Ascending aorta (tissue), 2 donors: ENCODE data around the gene KLHL2. TPM values are rescaled to one million over a fixed set of nuclear protein-coding genes. Genes with fewer than 3 reads are reported as not detected.

Source experiments
- DNase-seq, 2 donors: peaks; one replicate each; pipeline ENCODE4 v3.0.0-alpha.2; 2019; ENCODE audit warnings: low spot score in 2 of 2
- H3K27ac ChIP-seq, 2 donors: fragments of 200-600 bp; sonication (generic); one replicate each; pipeline ENCODE4 v1.5.1; 2016 to 2017; ENCODE audit warnings: mild to moderate bottlenecking in 1 of 2
- H3K27me3 ChIP-seq: fragments of 200-600 bp; sonication (generic); one replicate; pipeline ENCODE4 v1.5.1; 2017
- H3K36me3 ChIP-seq, 2 donors: fragments of 200-600 bp; sonication (generic); one replicate each; pipeline ENCODE4 v1.5.1; 2016
- H3K4me1 ChIP-seq, 2 donors: fragments of 200-600 bp; sonication (generic); one replicate each; pipeline ENCODE4 v1.5.1; 2016 to 2017; ENCODE audit warnings: mild to moderate bottlenecking in 1 of 2
- H3K4me3 ChIP-seq, 2 donors: fragments of 200-600 bp; sonication (generic); one replicate each; pipeline ENCODE4 v1.5.1; 2016 to 2017; ENCODE audit warnings: mild to moderate bottlenecking in 1 of 2
- H3K9me3 ChIP-seq, 2 donors: fragments of 200-600 bp; sonication (generic); one replicate each; pipeline ENCODE4 v1.5.1; 2016
- CTCF ChIP-seq, 3 experiments: fragments of 200-600 bp in 2 of 3; fragments of 450-650 bp in 1 of 3; sonication (generic) in 2 of 3; IDR thresholded peaks; one replicate each; pipeline ENCODE4 v1.5.1; 2016 to 2019; ENCODE audit warnings: antibody characterized with exemption in 3 of 3, mild to moderate bottlenecking in 1 of 3, moderate library complexity in 1 of 3
- intact Hi-C: fragments of 100-400 bp; cut with DNase I; formaldehyde crosslinking; loops from one replicate; pipeline ENCODE4 v1.15.1; 2023
- total RNA-seq: library from RNA; depleted of rRNA; stranded (reverse); fragments of >200 nt; gene quantifications from one replicate; pipeline ENCODE4 v1.1.0, GENCODE V29; 2016

Gene KLHL2
- total RNA-seq, 1 donor from 2014 or later, result 0.96 TPM

- H3K36me3 ChIP-seq, result no peaks in the 10 kb centered on the region
- intact Hi-C loops, result loop anchor here (5.0 kb wide), 1 partner anchor 196 kb away; no protein-coding TSS in a partner anchor
- no peaks in the 10 kb centered on the region for H3K27me3 ChIP-seq
- H3K27ac ChIP-seq, result no peak overlapping the region
- H3K9me3 ChIP-seq, result no peaks in the 10 kb centered on the region
- no peak for TF ChIP-seq CTCF (IDR thresholded peaks at IDR 0.05)
- H3K4me3 ChIP-seq, result peak overlapping the region; percentile 72 to 99
- peaks cover 0 to 12% of the 10 kb centered on the region in 2 donors for H3K4me1 ChIP-seq
- DNase-seq, result no peak
Observed at GRCh38 chr4:165328708-165329107, 121.3 kb downstream of the KLHL2 start.

- Histone ChIP-seq H3K9me3 (no peaks in the 10 kb centered on the region), H3K4me3 (no peak overlapping the region), H3K36me3 (no peaks in the 10 kb centered on the region), H3K27ac (no peak overlapping the region), H3K27me3 (no peaks in the 10 kb centered on the region), H3K4me1 (peaks cover 0 to 12% of the 10 kb centered on the region in 2 donors)
- intact Hi-C loops, result no loop called here
- TF ChIP-seq CTCF (IDR thresholded peaks at IDR 0.05), result no peak
- no peak for DNase-seq
Observed at GRCh38 chr4:165330071-165330470, 122.7 kb downstream of the KLHL2 start.

GRCh38 chr4:165330666-165331065 lies 123.3 kb downstream of the KLHL2 start:
- H3K27ac ChIP-seq, result no peak overlapping the region
- H3K4me3 ChIP-seq, result no peak overlapping the region
- H3K36me3 ChIP-seq, result no peaks in the 10 kb centered on the region
- intact Hi-C loops, result no loop called here
- peaks cover 0 to 12% of the 10 kb centered on the region in 2 donors for H3K4me1 ChIP-seq
- no peaks in the 10 kb centered on the region for H3K9me3 ChIP-seq
- no peak for DNase-seq
- no peaks in the 10 kb centered on the region for H3K27me3 ChIP-seq
- TF ChIP-seq CTCF (IDR thresholded peaks at IDR 0.05), result no peak

GRCh38 chr4:165331359-165331758 lies 124.0 kb downstream of the KLHL2 start:
- intact Hi-C loops, result no loop called here

GRCh38 chr4:165331823-165332222 lies 124.5 kb downstream of the KLHL2 start:
- no peak for TF ChIP-seq CTCF (IDR thresholded peaks at IDR 0.05)
- Histone ChIP-seq H3K4me1 (peaks cover 0 to 6% of the 10 kb centered on the region in 2 donors), H3K9me3 (no peaks in the 10 kb centered on the region), H3K36me3 (no peaks in the 10 kb centered on the region), H3K27ac (no peak overlapping the region), H3K4me3 (no peak overlapping the region), H3K27me3 (no peaks in the 10 kb centered on the region)
- DNase-seq, result no peak
- intact Hi-C loops, result no loop called here

More at GRCh38 chr4:165331359-165331758, 124.0 kb downstream of the KLHL2 start:
- H3K27ac ChIP-seq, result no peak overlapping the region
- no peaks in the 10 kb centered on the region for H3K27me3 ChIP-seq
- no peaks in the 10 kb centered on the region for H3K36me3 ChIP-seq
- H3K9me3 ChIP-seq, result no peaks in the 10 kb centered on the region
- H3K4me3 ChIP-seq, result no peak overlapping the region
- H3K4me1 ChIP-seq, result peaks cover 0 to 8% of the 10 kb centered on the region in 2 donors
- no peak for TF ChIP-seq CTCF (IDR thresholded peaks at IDR 0.05)
- no peak for DNase-seq

GRCh38 chr4:165332502-165332901 lies 125.1 kb downstream of the KLHL2 start:
- Histone ChIP-seq H3K9me3 (no peaks in the 10 kb centered on the region), H3K4me3 (no peak overlapping the region), H3K27me3 (no peaks in the 10 kb centered on the region), H3K27ac (no peak overlapping the region), H3K4me1 (peaks cover 0 to 6% of the 10 kb centered on the region in 2 donors), H3K36me3 (no peaks in the 10 kb centered on the region)
- intact Hi-C loops, result no loop called here
- DNase-seq, result no peak
- no peak for TF ChIP-seq CTCF (IDR thresholded peaks at IDR 0.05)
